ENCODE results near the gene ELK4. TPM values are rescaled to one million over a fixed set of nuclear protein-coding genes. Genes with fewer than 3 reads are reported as not detected.

Gene ELK4
- polyA plus RNA-seq, 1 of the 3 experiments (the other 2 are of a cell fraction) = 2.6 TPM

DNA sequence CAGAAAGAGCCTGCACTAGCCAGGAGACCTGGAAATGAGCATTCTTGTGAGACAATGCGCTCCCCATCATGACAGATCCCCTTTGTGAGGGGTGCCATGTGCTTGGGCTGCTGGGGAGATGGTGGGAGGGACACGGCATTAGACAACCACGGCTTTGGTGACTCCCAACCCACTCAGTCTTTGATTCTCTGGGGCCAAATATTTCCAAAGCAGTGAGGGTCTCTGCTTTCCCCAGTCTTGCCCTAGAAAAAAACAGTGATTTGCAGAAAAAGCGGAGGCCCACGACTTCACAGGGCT is 38.3 kb upstream of the ELK4 start (continued):
- TF ChIP-seq CTCF (IDR thresholded peaks at IDR 0.05) (no peak), FOXM1 (IDR thresholded peaks at IDR 0.05; ENCODE audit: low read depth) (no peak), JUND (IDR thresholded peaks at IDR 0.05) (no peak), TCF12 (IDR thresholded peaks at IDR 0.05) (no peak), NRF1 (IDR thresholded peaks at IDR 0.05; ENCODE audit: low read depth, low read length) (no peak), ELF1 (IDR thresholded peaks at IDR 0.05) (no peak)
- TF ChIP-seq, protein P1, sequence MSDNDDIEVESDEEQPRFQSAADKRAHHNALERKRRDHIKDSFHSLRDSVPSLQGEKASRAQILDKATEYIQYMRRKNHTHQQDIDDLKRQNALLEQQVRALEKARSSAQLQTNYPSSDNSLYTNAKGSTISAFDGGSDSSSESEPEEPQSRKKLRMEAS (IDR thresholded peaks at IDR 0.05; ENCODE audit: low read depth) = no peak

DNA sequence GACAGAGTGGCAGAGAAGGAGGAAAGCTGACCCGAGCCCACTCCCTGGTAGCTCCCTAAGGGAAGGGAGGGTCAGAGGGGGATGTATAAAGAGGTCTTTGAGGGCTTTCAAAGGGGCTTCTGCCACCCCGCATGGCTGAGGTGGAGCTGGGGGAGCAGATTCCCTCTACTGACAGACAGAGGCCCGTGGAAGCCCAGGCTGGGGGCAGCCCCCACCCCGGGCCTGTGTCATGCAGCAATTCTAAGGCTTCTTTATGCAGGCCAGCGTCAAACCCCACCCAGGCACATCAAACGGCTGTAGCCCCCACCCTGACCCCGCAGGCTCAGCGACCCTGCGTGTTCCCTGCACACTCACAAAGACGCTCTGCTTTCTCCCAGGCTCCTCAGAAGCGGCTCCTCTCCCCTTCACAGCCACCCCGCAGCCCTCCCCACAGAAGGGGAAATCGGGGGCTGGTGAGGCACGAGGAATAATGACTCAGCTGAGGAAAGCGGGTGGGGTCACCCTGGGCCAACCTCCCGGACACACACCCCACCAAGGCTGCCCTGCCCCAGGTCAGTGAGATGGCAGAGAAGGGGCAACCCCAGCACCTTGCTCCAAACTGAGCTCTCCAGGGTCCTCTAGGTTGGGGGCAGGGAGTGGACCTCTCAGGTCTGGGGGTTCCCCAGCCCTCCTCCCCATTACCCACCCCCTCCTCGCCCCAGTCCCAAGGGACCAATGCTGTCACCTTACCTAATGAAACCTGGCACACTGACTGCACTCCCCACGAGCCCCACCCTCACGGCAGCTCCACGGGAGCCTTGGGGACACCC is 37.7 kb upstream of the ELK4 start:
- H4K20me1 ChIP-seq (ENCODE audit: insufficient read depth) = no peaks in the 10 kb centered on the region
- H3K4me2 ChIP-seq = peak overlapping the region; percentile 12; the same call in 1 of the 2 replicates
- POLR2A ChIA-PET = no interaction called here
- no peak overlapping the region for H3K9ac ChIP-seq
- TF ChIP-seq RCOR1 (IDR thresholded peaks at IDR 0.05; ENCODE audit: low read length) (no peak), MEF2A (IDR thresholded peaks at IDR 0.05; ENCODE audit: borderline replicate concordance, low read depth) (no peak), CHD2 (IDR thresholded peaks at IDR 0.05; ENCODE audit: low read length, partially characterized antibody) (no peak), RXRA (IDR thresholded peaks at IDR 0.05; ENCODE audit: borderline replicate concordance, low read depth) (no peak), CTCF (IDR thresholded peaks at IDR 0.05) (no peak), TEAD4 (IDR thresholded peaks at IDR 0.05; ENCODE audit: borderline replicate concordance, insufficient read depth) (no peak), USF1 (IDR thresholded peaks at IDR 0.05; ENCODE audit: borderline replicate concordance, low read depth) (no peak), PBX3 (IDR thresholded peaks at IDR 0.05) (no peak), NRF1 (IDR thresholded peaks at IDR 0.05; ENCODE audit: low read depth, low read length) (no peak), FOXJ3 (CRISPR knock-in tag; IDR thresholded peaks at IDR 0.05) (no peak), TAF1 (IDR thresholded peaks at IDR 0.05; ENCODE audit: borderline replicate concordance, low read depth, low read length) (no peak), RAD21 (IDR thresholded peaks at IDR 0.05; ENCODE audit: low read length) (no peak), NFIC (IDR thresholded peaks at IDR 0.05; ENCODE audit: borderline replicate concordance) (no peak), POLR2AphosphoS5 (IDR thresholded peaks at IDR 0.05; ENCODE audit: low read depth, low read length) (no peak), EP300 (IDR thresholded peaks at IDR 0.05; ENCODE audit: borderline replicate concordance in 1 of 2, low read depth in 1 of 2, low read length in 1 of 2) (no peak)
- TF ChIP-seq, protein P1 (IDR thresholded peaks at IDR 0.05; ENCODE audit: low read depth) = no peak
- TF ChIP-seq, protein P2, sequence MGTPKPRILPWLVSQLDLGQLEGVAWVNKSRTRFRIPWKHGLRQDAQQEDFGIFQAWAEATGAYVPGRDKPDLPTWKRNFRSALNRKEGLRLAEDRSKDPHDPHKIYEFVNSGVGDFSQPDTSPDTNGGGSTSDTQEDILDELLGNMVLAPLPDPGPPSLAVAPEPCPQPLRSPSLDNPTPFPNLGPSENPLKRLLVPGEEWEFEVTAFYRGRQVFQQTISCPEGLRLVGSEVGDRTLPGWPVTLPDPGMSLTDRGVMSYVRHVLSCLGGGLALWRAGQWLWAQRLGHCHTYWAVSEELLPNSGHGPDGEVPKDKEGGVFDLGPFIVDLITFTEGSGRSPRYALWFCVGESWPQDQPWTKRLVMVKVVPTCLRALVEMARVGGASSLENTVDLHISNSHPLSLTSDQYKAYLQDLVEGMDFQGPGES (IDR thresholded peaks at IDR 0.05; ENCODE audit: low read depth, low read length) = no peak
- DNase-seq = peak; percentile 22
- no peaks in the 10 kb centered on the region for H3K9me3 ChIP-seq
- H3K79me2 ChIP-seq (ENCODE audit: insufficient read depth) = peaks cover 11% of the 10 kb centered on the region
- H2AFZ ChIP-seq (ENCODE audit: low read depth) = no peak overlapping the region
- peaks cover 0 to 11% of the 10 kb centered on the region in 2 experiments; a peak in 1 of 4 replicates for H3K4me1 ChIP-seq (ENCODE audit: control insufficient read depth in 1 of 2, insufficient read depth in 2 of 2, low read depth in 1 of 2, low read length in 1 of 2)
- WGBS (ENCODE audit: low lambda C conversion rate) = 82% methylated on average over 15 of the region's 20 CpGs
- H3K27ac ChIP-seq (ENCODE audit: low read depth in 2 of 2, low read length in 1 of 2) = no peak overlapping the region
- no peaks in the 10 kb centered on the region for H3K36me3 ChIP-seq (replicated peaks in 1 of 2; ENCODE audit: control insufficient read depth in 1 of 2, insufficient read depth in 2 of 2, low read length in 1 of 2)
- H3F3A ChIP-seq (replicated peaks; ENCODE audit: insufficient read depth) = no peaks in the 10 kb centered on the region
- no peaks in the 10 kb centered on the region for H3K9me2 ChIP-seq
- H3K27me3 ChIP-seq (ENCODE audit: insufficient read depth) = no peaks in the 10 kb centered on the region
- CTCF ChIA-PET = interaction anchor here (0.8 to 18.5 kb wide), 3 partner anchors 9 to 181 kb away, joined by 3 to 214 read pairs (median 5); no protein-coding TSS in a partner anchor
- no peak overlapping the region for H3K4me3 ChIP-seq (ENCODE audit: low read depth in 2 of 2, low read length in 1 of 2)

Measured in SK-N-SH (cell line).